ENCODE measurements around the gene CHIC2. TPM values are rescaled to one million over a fixed set of nuclear protein-coding genes. Genes with fewer than 3 reads are reported as not detected.

CHIC2 gene
- total RNA-seq, 1 experiment from 2014 or later, result 10.8 TPM

- TF ChIP-seq ZBTB33 (IDR thresholded peaks at IDR 0.05; ENCODE audit: extremely low read depth, insufficient replicate concordance, low read length) (no peak), ELF1 (IDR thresholded peaks at IDR 0.05; ENCODE audit: borderline replicate concordance, low read depth) (no peak), CTCF (IDR thresholded peaks at IDR 0.05 in 2 of 3, conservative IDR thresholded peaks at IDR 0.05 in 1 of 3; ENCODE audit: borderline replicate concordance in 1 of 3, insufficient read depth in 1 of 3, low read depth in 2 of 3, low read length in 2 of 3) (no peak), POLR2AphosphoS5 (IDR thresholded peaks at IDR 0.05; ENCODE audit: low read depth, low read length) (no peak), TCF7L2 (IDR thresholded peaks at IDR 0.05; ENCODE audit: borderline replicate concordance, extremely low read depth, insufficient read depth, insufficient read length) (no peak), ZNF274 (IDR thresholded peaks at IDR 0.05; ENCODE audit: low read depth, low read length) (no peak)
- TF ChIP-seq, protein P1, sequence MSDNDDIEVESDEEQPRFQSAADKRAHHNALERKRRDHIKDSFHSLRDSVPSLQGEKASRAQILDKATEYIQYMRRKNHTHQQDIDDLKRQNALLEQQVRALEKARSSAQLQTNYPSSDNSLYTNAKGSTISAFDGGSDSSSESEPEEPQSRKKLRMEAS (IDR thresholded peaks at IDR 0.05), result no peak
Measured at GRCh38 chr4:53962516-53963225, 101.7 kb downstream of the CHIC2 start (continued).

GRCh38 chr4:53961351-53961750 is 103.1 kb downstream of the CHIC2 start:
- H3K27me3 ChIP-seq (ENCODE audit: insufficient read depth, low read length), result no peaks in the 10 kb centered on the region
- H2AFZ ChIP-seq (ENCODE audit: low read depth, low read length, poor library complexity, severe bottlenecking), result no peak overlapping the region
- peaks cover 0 to 3% of the 10 kb centered on the region in 2 experiments; a peak in 1 of 4 replicates for H3K4me1 ChIP-seq (ENCODE audit: control insufficient read depth in 1 of 2, insufficient read depth in 2 of 2, low read length in 2 of 2)
- no peaks in the 10 kb centered on the region for H3K79me2 ChIP-seq (ENCODE audit: insufficient read depth, low read length)
- BruUV-seq (replicated peaks), result no TSS peak
- ChIA-PET CTCF (no interaction called here), RAD21 (ENCODE audit: low non-redundant PET in 1 of 2, low total read pairs in 2 of 2, uncharacterized antibody in 2 of 2, unreplicated experiment in 2 of 2) (no interaction called here), POLR2A (no interaction called here)
- H3K36me3 ChIP-seq (ENCODE audit: control insufficient read depth in 1 of 2, insufficient read depth in 2 of 2, low read length in 2 of 2), result no peaks in the 10 kb centered on the region
- ATAC-seq, result no peak
- H3K27ac ChIP-seq (ENCODE audit: low read depth, low read length), result no peak overlapping the region
- no peak overlapping the region for H3K4me3 ChIP-seq (replicated peaks in 1 of 2; ENCODE audit: low read depth in 1 of 2, low read length in 2 of 2)
- DNase-seq (ENCODE audit: low read depth, low spot score), result no peak
- TF ChIP-seq YY1 (IDR thresholded peaks at IDR 0.05; ENCODE audit: extremely low read depth, insufficient replicate concordance, low read depth, low read length), result no peak
- TF ChIP-seq SRF (IDR thresholded peaks at IDR 0.05; ENCODE audit: low read depth), result no peak
- no peak for TF ChIP-seq EGR1 (IDR thresholded peaks at IDR 0.05; ENCODE audit: low read depth)
- TF ChIP-seq ZBTB33 (IDR thresholded peaks at IDR 0.05; ENCODE audit: extremely low read depth, insufficient replicate concordance, low read length), result no peak
- TF ChIP-seq CEBPB (IDR thresholded peaks at IDR 0.05; ENCODE audit: low read depth), result no peak
- TF ChIP-seq TCF7L2 (IDR thresholded peaks at IDR 0.05; ENCODE audit: borderline replicate concordance, extremely low read depth, insufficient read depth, insufficient read length), result no peak
- no peak for TF ChIP-seq EZH2 (IDR thresholded peaks at IDR 0.05)
- H3K9me3 ChIP-seq (ENCODE audit: control insufficient read depth in 1 of 2, insufficient read depth in 1 of 2, low read depth in 1 of 2, low read length in 2 of 2), result no peaks in the 10 kb centered on the region
- intact Hi-C loops (cut with micrococcal nuclease), result no loop called here
- no peaks in the 10 kb centered on the region for H4K20me1 ChIP-seq (ENCODE audit: insufficient read depth)
- no peak overlapping the region for H3K4me2 ChIP-seq (ENCODE audit: low read length)
- no peak overlapping the region for H3K9ac ChIP-seq (ENCODE audit: low read length)
- H3K9me2 ChIP-seq (ENCODE audit: insufficient read depth), result no peaks in the 10 kb centered on the region
